GM12891 (cell line): ENCODE data around the gene ERCC3.

Experiments used
- POLR2A ChIP-seq: IDR thresholded peaks from 2 replicates; pipeline ENCODE4 v1.6.1; 2011; ENCODE audit warnings: low read depth, low read length, control low read depth
- POLR2AphosphoS5 ChIP-seq: IDR thresholded peaks from 2 replicates; pipeline ENCODE4 v1.6.1; 2011; ENCODE audit warnings: low read depth, low read length, control low read depth
- SPI1 ChIP-seq: IDR thresholded peaks from 2 replicates; pipeline ENCODE4 v1.6.1; 2011; ENCODE audit warnings: low read depth, low read length, control low read depth
- TAF1 ChIP-seq: IDR thresholded peaks from 2 replicates; pipeline ENCODE4 v1.6.1; 2011; ENCODE audit warnings: low read depth, low read length, control low read depth

DNA sequence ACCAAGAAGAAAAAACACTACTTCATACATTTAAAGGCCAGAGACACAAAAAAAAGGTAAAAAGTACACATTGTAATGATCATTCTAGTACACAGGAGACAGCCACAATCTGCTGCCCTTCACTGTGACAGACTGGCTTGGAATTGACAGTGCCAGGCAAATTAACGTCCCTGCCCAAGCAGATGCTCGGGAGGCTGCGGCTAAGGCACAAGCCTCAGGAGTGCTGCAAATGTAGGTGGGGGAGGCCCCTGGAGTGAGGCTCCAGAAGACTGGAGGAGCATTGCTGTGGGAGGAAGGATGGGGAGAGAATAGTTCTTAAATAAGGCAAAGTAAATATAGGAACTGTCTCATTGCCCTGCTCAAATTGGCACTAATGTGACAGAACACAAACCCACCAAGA is 18.6 kb downstream of the ERCC3 start:
- TF ChIP-seq POLR2A: no peak
- TF ChIP-seq TAF1: no peak
- no peak for TF ChIP-seq POLR2AphosphoS5
- TF ChIP-seq SPI1: no peak
